Mononuclear cell (primary cell): Measurements from ENCODE around the gene SERPINE2. TPM values are rescaled to one million over a fixed set of nuclear protein-coding genes. Genes with fewer than 3 reads are reported as not detected.
"Not testable (repeated sequence)": the region's sequence is repeated elsewhere in the genome, so short reads cannot be mapped to it uniquely, and the experiment has no call there.

ENCODE experiments used
- H3K27me3 ChIP-seq: 2 replicates; pipeline ENCODE4 v1.6.0; 2011; ENCODE audit warnings: low read length, control low read depth; ENCODE audit not compliant: insufficient read depth
- H3K4me1 ChIP-seq: 2 replicates; pipeline ENCODE4 v1.5.1; 2011; ENCODE audit warnings: mild to moderate bottlenecking, low read length, control low read depth; ENCODE audit not compliant: insufficient read depth
- H3K4me3 ChIP-seq: 2 replicates; pipeline ENCODE4 v1.5.1; 2011; ENCODE audit warnings: mild to moderate bottlenecking, low read length, moderate library complexity
- H3K9me3 ChIP-seq: 2 replicates; pipeline ENCODE4 v1.5.1; 2011; ENCODE audit warnings: low read depth, mild to moderate bottlenecking, control low read depth, low read length
- total RNA-seq: library from RNA; depleted of rRNA; stranded (reverse); fragments of >200 nt; gene quantifications from one replicate; pipeline ENCODE4 v1.2.3, GENCODE V29; 2012

SERPINE2 gene
- total RNA-seq, 1 donor, result 2.5 TPM

- Histone ChIP-seq H3K4me3 (no peak overlapping the region), H3K9me3 (no peaks in the 10 kb centered on the region), H3K4me1 (no peaks in the 10 kb centered on the region), H3K27me3 (no peaks in the 10 kb centered on the region)
These were observed 24.8 kb downstream of the SERPINE2 start for GRCh38 chr2:224014336-224014735.

GRCh38 chr2:224011837-224012236 is 27.2 kb downstream of the SERPINE2 start:
- Histone ChIP-seq H3K9me3 (no peaks in the 10 kb centered on the region), H3K27me3 (no peaks in the 10 kb centered on the region), H3K4me3 (no peak overlapping the region), H3K4me1 (no peaks in the 10 kb centered on the region)

- Histone ChIP-seq H3K27me3 (no peaks in the 10 kb centered on the region), H3K4me3 (no peak overlapping the region), H3K4me1 (no peaks in the 10 kb centered on the region), H3K9me3 (no peaks in the 10 kb centered on the region)
These were observed 29.3 kb downstream of the SERPINE2 start for GRCh38 chr2:224009605-224010315.

GRCh38 chr2:224008702-224009261 is 30.3 kb downstream of the SERPINE2 start:
- no peaks in the 10 kb centered on the region for H3K27me3 ChIP-seq
- no peak overlapping the region for H3K4me3 ChIP-seq
- no peaks in the 10 kb centered on the region for H3K4me1 ChIP-seq
- H3K9me3 ChIP-seq, result no peaks in the 10 kb centered on the region

GRCh38 chr2:224004105-224004695 is 34.9 kb downstream of the SERPINE2 start:
- Histone ChIP-seq H3K9me3 (no peaks in the 10 kb centered on the region), H3K4me1 (no peaks in the 10 kb centered on the region), H3K27me3 (no peaks in the 10 kb centered on the region), H3K4me3 (no peak overlapping the region)

GRCh38 chr2:224000662-224001061 is 38.4 kb downstream of the SERPINE2 start:
- H3K4me1 ChIP-seq, H3K9me3 ChIP-seq, H3K4me3 ChIP-seq, H3K27me3 ChIP-seq: not testable (repeated sequence)

GRCh38 chr2:223999862-224000261 is 39.2 kb downstream of the SERPINE2 start:
- Histone ChIP-seq H3K9me3 (no peaks in the 10 kb centered on the region), H3K27me3 (no peaks in the 10 kb centered on the region), H3K4me1 (no peaks in the 10 kb centered on the region), H3K4me3 (no peak overlapping the region)

GRCh38 chr2:223998948-223999347 is 40.1 kb downstream of the SERPINE2 start:
- Histone ChIP-seq H3K9me3 (no peaks in the 10 kb centered on the region), H3K4me3 (no peak overlapping the region), H3K4me1 (no peaks in the 10 kb centered on the region), H3K27me3 (no peaks in the 10 kb centered on the region)

GRCh38 chr2:223997938-223998337 is 41.1 kb downstream of the SERPINE2 start:
- Histone ChIP-seq H3K4me1 (no peaks in the 10 kb centered on the region), H3K9me3 (no peaks in the 10 kb centered on the region), H3K4me3 (no peak overlapping the region), H3K27me3 (no peaks in the 10 kb centered on the region)

- Histone ChIP-seq H3K27me3 (no peaks in the 10 kb centered on the region), H3K4me3 (no peak overlapping the region), H3K4me1 (no peaks in the 10 kb centered on the region), H3K9me3 (no peaks in the 10 kb centered on the region)
These were observed 42.7 kb downstream of the SERPINE2 start for GRCh38 chr2:223996391-223996790.

- H3K4me1 ChIP-seq, result no peaks in the 10 kb centered on the region
- no peaks in the 10 kb centered on the region for H3K9me3 ChIP-seq
- H3K4me3 ChIP-seq, result no peak overlapping the region
- H3K27me3 ChIP-seq, result no peaks in the 10 kb centered on the region
These were observed 43.5 kb downstream of the SERPINE2 start for GRCh38 chr2:223995569-223995968.

- H3K27me3 ChIP-seq, result no peaks in the 10 kb centered on the region
- no peaks in the 10 kb centered on the region for H3K9me3 ChIP-seq
- H3K4me1 ChIP-seq, result no peaks in the 10 kb centered on the region
- H3K4me3 ChIP-seq, result no peak overlapping the region
These were observed 44.4 kb downstream of the SERPINE2 start for GRCh38 chr2:223994562-223995162.

- Histone ChIP-seq H3K4me1 (no peaks in the 10 kb centered on the region), H3K27me3 (no peaks in the 10 kb centered on the region), H3K4me3 (no peak overlapping the region), H3K9me3 (no peaks in the 10 kb centered on the region)
These were observed 45.4 kb downstream of the SERPINE2 start for GRCh38 chr2:223993634-223994232.

GRCh38 chr2:223991611-223992010 is 47.5 kb downstream of the SERPINE2 start:
- H3K9me3 ChIP-seq, result no peaks in the 10 kb centered on the region
- H3K4me3 ChIP-seq, result no peak overlapping the region
- H3K4me1 ChIP-seq, result no peaks in the 10 kb centered on the region
- no peaks in the 10 kb centered on the region for H3K27me3 ChIP-seq

GRCh38 chr2:223989856-223990232 is 49.2 kb downstream of the SERPINE2 start:
- Histone ChIP-seq H3K9me3 (no peaks in the 10 kb centered on the region), H3K4me1 (no peaks in the 10 kb centered on the region), H3K4me3 (no peak overlapping the region), H3K27me3 (no peaks in the 10 kb centered on the region)
